GM23338 (cell line): ENCODE measurements around the gene RABGAP1L.

ENCODE experiments used
- CREB1 ChIP-seq: fragments of 250-450 bp; sonication (Bioruptor Pico); IDR thresholded peaks from 2 replicates; pipeline ENCODE4 v1.5.0; 2020; ENCODE audit warnings: low read depth, mild to moderate bottlenecking, moderate library complexity
- CTCF ChIP-seq, 2 experiments: fragments of 200-600 bp in 1 of 2; sonication (generic) in 1 of 2; conservative IDR thresholded peaks; 2 replicates each; pipeline versions ENCODE4 v1.5.1 to v1.6.1; 2016 to 2017; ENCODE audit warnings: antibody characterized with exemption in 2 of 2, low read depth in 2 of 2, mild to moderate bottlenecking in 2 of 2, moderate library complexity in 1 of 2
- EZH2 ChIP-seq: fragments of 200-600 bp; sonication (generic); IDR thresholded peaks from one replicate; pipeline ENCODE4 v1.8.0; 2017; ENCODE audit warnings: antibody characterized with exemption, mild to moderate bottlenecking, low read depth; ENCODE audit not compliant: unreplicated experiment
- EZH2phosphoT487 ChIP-seq: fragments of 200-600 bp; sonication (generic); IDR thresholded peaks from one replicate; pipeline ENCODE4 v1.8.1; 2018; ENCODE audit warnings: antibody characterized with exemption; ENCODE audit not compliant: unreplicated experiment
- JUNB ChIP-seq: IDR thresholded peaks from one replicate; pipeline ENCODE4 v1.6.1; 2016; ENCODE audit warnings: antibody characterized with exemption; ENCODE audit not compliant: unreplicated experiment
- POLR2AphosphoS5 ChIP-seq: IDR thresholded peaks from 2 replicates; pipeline ENCODE4 v1.6.1; 2016; ENCODE audit warnings: antibody characterized with exemption, low read depth
- STAT1 ChIP-seq: IDR thresholded peaks from one replicate; pipeline ENCODE4 v1.6.1; 2016; ENCODE audit warnings: antibody characterized with exemption; ENCODE audit not compliant: unreplicated experiment
- ZNF114 ChIP-seq: fragments of 250-450 bp; sonication (Bioruptor Pico); IDR thresholded peaks from 2 replicates; pipeline ENCODE4 v1.5.0; 2020; ENCODE audit warnings: mild to moderate bottlenecking, moderate library complexity
- ZNF331 ChIP-seq: fragments of 250-450 bp; sonication (Bioruptor Pico); IDR thresholded peaks from 2 replicates; pipeline ENCODE4 v1.5.0; 2020; ENCODE audit warnings: low read depth, mild to moderate bottlenecking, moderate library complexity
- ZNF462 ChIP-seq: fragments of 250-450 bp; sonication (Bioruptor Pico); IDR thresholded peaks from 2 replicates; pipeline ENCODE4 v1.5.0; 2020; ENCODE audit warnings: mild to moderate bottlenecking, moderate library complexity
- TF ChIP-seq, protein P1 (sequence below): IDR thresholded peaks from 2 replicates; pipeline ENCODE4 v1.6.1; 2016; ENCODE audit warnings: antibody characterized with exemption
- TF ChIP-seq, protein P2 (sequence below): IDR thresholded peaks from one replicate; pipeline ENCODE4 v1.6.1; 2018; ENCODE audit warnings: antibody characterized with exemption; ENCODE audit not compliant: unreplicated experiment

GRCh38 chr1:174877208-174877673 lies 717.9 kb downstream of the RABGAP1L start:
- TF ChIP-seq CTCF (conservative IDR thresholded peaks at IDR 0.05; ENCODE audit: low read depth in 2 of 2): no peak
- no peak for TF ChIP-seq CREB1
- TF ChIP-seq JUNB: no peak
- TF ChIP-seq EZH2: no peak
- TF ChIP-seq, protein P1, sequence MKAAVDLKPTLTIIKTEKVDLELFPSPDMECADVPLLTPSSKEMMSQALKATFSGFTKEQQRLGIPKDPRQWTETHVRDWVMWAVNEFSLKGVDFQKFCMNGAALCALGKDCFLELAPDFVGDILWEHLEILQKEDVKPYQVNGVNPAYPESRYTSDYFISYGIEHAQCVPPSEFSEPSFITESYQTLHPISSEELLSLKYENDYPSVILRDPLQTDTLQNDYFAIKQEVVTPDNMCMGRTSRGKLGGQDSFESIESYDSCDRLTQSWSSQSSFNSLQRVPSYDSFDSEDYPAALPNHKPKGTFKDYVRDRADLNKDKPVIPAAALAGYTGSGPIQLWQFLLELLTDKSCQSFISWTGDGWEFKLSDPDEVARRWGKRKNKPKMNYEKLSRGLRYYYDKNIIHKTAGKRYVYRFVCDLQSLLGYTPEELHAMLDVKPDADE: no peak
- no peak for TF ChIP-seq POLR2AphosphoS5
- no peak for TF ChIP-seq ZNF331 (CRISPR knock-in tag)
- no peak for TF ChIP-seq EZH2phosphoT487
- TF ChIP-seq ZNF114 (CRISPR knock-in tag): no peak
- TF ChIP-seq, protein P2, sequence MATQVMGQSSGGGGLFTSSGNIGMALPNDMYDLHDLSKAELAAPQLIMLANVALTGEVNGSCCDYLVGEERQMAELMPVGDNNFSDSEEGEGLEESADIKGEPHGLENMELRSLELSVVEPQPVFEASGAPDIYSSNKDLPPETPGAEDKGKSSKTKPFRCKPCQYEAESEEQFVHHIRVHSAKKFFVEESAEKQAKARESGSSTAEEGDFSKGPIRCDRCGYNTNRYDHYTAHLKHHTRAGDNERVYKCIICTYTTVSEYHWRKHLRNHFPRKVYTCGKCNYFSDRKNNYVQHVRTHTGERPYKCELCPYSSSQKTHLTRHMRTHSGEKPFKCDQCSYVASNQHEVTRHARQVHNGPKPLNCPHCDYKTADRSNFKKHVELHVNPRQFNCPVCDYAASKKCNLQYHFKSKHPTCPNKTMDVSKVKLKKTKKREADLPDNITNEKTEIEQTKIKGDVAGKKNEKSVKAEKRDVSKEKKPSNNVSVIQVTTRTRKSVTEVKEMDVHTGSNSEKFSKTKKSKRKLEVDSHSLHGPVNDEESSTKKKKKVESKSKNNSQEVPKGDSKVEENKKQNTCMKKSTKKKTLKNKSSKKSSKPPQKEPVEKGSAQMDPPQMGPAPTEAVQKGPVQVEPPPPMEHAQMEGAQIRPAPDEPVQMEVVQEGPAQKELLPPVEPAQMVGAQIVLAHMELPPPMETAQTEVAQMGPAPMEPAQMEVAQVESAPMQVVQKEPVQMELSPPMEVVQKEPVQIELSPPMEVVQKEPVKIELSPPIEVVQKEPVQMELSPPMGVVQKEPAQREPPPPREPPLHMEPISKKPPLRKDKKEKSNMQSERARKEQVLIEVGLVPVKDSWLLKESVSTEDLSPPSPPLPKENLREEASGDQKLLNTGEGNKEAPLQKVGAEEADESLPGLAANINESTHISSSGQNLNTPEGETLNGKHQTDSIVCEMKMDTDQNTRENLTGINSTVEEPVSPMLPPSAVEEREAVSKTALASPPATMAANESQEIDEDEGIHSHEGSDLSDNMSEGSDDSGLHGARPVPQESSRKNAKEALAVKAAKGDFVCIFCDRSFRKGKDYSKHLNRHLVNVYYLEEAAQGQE: no peak
- TF ChIP-seq ZNF462: no peak
- TF ChIP-seq STAT1: no peak
